ENCODE results near the gene SND1. TPM values are rescaled to one million over a fixed set of nuclear protein-coding genes. Genes with fewer than 3 reads are reported as not detected.

SND1 gene
- total RNA-seq, 3 donors from 2014 or later, result 83.5 to 131 (median 120) TPM

- Histone ChIP-seq H3K4me3 (no peak overlapping the region), H3K36me3 (no peaks in the 10 kb centered on the region), H3K4me1 (no peaks in the 10 kb centered on the region), H3K27ac (no peak overlapping the region), H3K9me3 (no peaks in the 10 kb centered on the region), H3K27me3 (no peaks in the 10 kb centered on the region)
- intact Hi-C loops (cut with DNase I; ENCODE audit: low total_unique reads), result no loop called here
- TF ChIP-seq, protein P1, sequence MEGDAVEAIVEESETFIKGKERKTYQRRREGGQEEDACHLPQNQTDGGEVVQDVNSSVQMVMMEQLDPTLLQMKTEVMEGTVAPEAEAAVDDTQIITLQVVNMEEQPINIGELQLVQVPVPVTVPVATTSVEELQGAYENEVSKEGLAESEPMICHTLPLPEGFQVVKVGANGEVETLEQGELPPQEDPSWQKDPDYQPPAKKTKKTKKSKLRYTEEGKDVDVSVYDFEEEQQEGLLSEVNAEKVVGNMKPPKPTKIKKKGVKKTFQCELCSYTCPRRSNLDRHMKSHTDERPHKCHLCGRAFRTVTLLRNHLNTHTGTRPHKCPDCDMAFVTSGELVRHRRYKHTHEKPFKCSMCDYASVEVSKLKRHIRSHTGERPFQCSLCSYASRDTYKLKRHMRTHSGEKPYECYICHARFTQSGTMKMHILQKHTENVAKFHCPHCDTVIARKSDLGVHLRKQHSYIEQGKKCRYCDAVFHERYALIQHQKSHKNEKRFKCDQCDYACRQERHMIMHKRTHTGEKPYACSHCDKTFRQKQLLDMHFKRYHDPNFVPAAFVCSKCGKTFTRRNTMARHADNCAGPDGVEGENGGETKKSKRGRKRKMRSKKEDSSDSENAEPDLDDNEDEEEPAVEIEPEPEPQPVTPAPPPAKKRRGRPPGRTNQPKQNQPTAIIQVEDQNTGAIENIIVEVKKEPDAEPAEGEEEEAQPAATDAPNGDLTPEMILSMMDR (IDR thresholded peaks at IDR 0.05), result no peak
- TF ChIP-seq POLR2AphosphoS5 (IDR thresholded peaks at IDR 0.05) (no peak), POLR2A (IDR thresholded peaks at IDR 0.05) (no peak)
- no peak for DNase-seq (ENCODE audit: low spot score in 2 of 2)
Observed at GRCh38 chr7:127824682-127825081, 172.7 kb downstream of the SND1 start.

GRCh38 chr7:127828843-127829500 is 177.0 kb downstream of the SND1 start:
- intact Hi-C loops (cut with DNase I; ENCODE audit: low total_unique reads), result no loop called here
- Histone ChIP-seq H3K36me3 (no peaks in the 10 kb centered on the region), H3K4me1 (no peaks in the 10 kb centered on the region), H3K9me3 (no peaks in the 10 kb centered on the region), H3K27me3 (no peaks in the 10 kb centered on the region), H3K27ac (no peak overlapping the region), H3K4me3 (no peak overlapping the region)
- TF ChIP-seq POLR2AphosphoS5 (IDR thresholded peaks at IDR 0.05), result no peak
- TF ChIP-seq, protein P1 (IDR thresholded peaks at IDR 0.05), result no peak
- TF ChIP-seq POLR2A (IDR thresholded peaks at IDR 0.05), result no peak
- no peak for DNase-seq (ENCODE audit: low spot score in 2 of 2)

DNA sequence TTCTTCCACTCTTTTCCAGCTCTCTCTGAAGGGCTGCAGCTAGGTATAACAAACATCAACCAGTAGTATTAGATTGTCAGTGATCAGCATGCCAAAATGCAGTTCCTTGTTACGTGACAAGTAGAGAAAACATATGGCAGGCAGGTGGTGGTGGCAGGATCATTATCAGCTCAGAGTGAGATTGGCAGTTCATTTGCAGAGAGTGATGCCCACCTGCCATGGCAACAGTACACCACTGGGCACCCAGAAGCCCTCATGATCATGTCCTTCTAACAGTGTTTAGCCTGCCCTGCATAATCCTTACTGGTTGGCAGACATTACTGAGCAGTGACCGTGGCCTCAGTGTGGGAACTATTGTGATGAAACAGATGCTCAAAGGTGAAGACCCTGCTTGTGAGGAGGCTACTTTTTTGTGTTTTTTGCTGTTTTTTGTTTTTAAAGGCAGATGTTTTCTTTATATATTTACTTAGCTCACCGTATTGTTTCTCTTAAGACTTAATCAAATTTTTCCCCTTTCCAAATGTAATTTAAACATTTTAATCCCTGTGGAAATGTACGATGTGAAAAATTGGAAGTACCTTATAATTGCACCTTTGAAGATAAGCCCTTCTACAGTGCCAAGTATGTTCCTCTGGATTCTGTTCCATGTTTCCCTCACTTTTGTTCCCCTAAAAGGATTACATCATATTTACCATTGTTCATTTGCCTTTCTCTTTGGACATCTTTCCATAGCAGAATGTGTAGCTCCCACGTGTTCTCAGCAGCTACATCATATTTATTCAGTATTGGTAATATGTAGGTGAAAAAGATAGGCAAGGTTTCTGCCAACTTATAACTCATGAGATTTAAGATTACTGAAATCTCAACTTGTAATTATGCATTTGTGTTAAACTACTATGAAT is 179.6 kb downstream of the SND1 start:
- intact Hi-C loops (cut with DNase I; ENCODE audit: low total_unique reads), result no loop called here
- TF ChIP-seq POLR2AphosphoS5 (IDR thresholded peaks at IDR 0.05) (no peak), POLR2A (IDR thresholded peaks at IDR 0.05) (no peak)
- TF ChIP-seq, protein P1 (IDR thresholded peaks at IDR 0.05), result no peak
- Histone ChIP-seq H3K4me3 (no peak overlapping the region), H3K27ac (no peak overlapping the region), H3K4me1 (no peaks in the 10 kb centered on the region), H3K36me3 (no peaks in the 10 kb centered on the region), H3K9me3 (no peaks in the 10 kb centered on the region), H3K27me3 (no peaks in the 10 kb centered on the region)
- DNase-seq (ENCODE audit: low spot score in 2 of 2), result no peak

GRCh38 chr7:127832592-127832991 is 180.6 kb downstream of the SND1 start:
- intact Hi-C loops (cut with DNase I; ENCODE audit: low total_unique reads), result no loop called here
- no peak overlapping the region for H3K4me3 ChIP-seq
- H3K9me3 ChIP-seq, result peaks cover 0 to 4% of the 10 kb centered on the region in 2 donors
- no peak overlapping the region for H3K27ac ChIP-seq
- H3K36me3 ChIP-seq, result no peaks in the 10 kb centered on the region
- DNase-seq (ENCODE audit: low spot score in 2 of 2), result no peak
- no peaks in the 10 kb centered on the region for H3K27me3 ChIP-seq
- TF ChIP-seq, protein P1 (IDR thresholded peaks at IDR 0.05), result no peak
- TF ChIP-seq POLR2A (IDR thresholded peaks at IDR 0.05) (no peak), POLR2AphosphoS5 (IDR thresholded peaks at IDR 0.05) (no peak)
- no peaks in the 10 kb centered on the region for H3K4me1 ChIP-seq

GRCh38 chr7:127833641-127834040 is 181.6 kb downstream of the SND1 start:
- Histone ChIP-seq H3K4me1 (no peaks in the 10 kb centered on the region), H3K4me3 (no peak overlapping the region), H3K27ac (no peak overlapping the region), H3K27me3 (no peaks in the 10 kb centered on the region), H3K9me3 (peaks cover 0 to 8% of the 10 kb centered on the region in 2 donors), H3K36me3 (no peaks in the 10 kb centered on the region)
- TF ChIP-seq POLR2A (IDR thresholded peaks at IDR 0.05) (no peak), POLR2AphosphoS5 (IDR thresholded peaks at IDR 0.05) (no peak)
- TF ChIP-seq, protein P1 (IDR thresholded peaks at IDR 0.05), result no peak
- intact Hi-C loops (cut with DNase I; ENCODE audit: low total_unique reads), result no loop called here
- DNase-seq (ENCODE audit: low spot score in 2 of 2), result no peak

Measured in breast epithelium (tissue), 4 donors.